OCI-LY7 (cell line): ENCODE measurements around the gene SEMA4D. TPM values are rescaled to one million over a fixed set of nuclear protein-coding genes. Genes with fewer than 3 reads are reported as not detected.

Experiments used
- BruUV-seq: library from RNA; stranded (reverse); fragments of 400-500 nt; replicated peaks from 2 replicates; lab custom pipeline; 2021; lab: Mats Ljungman, UMichigan
- CTCF ChIA-PET: fragments of 300-600 bp; sonication (Branson Sonifier 250); formaldehyde crosslinking; loops from one replicate; lab custom pipeline; 2022; ENCODE audit warnings: antibody characterized with exemption; ENCODE audit not compliant: unreplicated experiment; lab: Charles Lee
- POLR2A ChIA-PET: fragments of 300-600 bp; sonication (Branson Sonifier 250); formaldehyde crosslinking; loops from one replicate; lab custom pipeline; 2022; ENCODE audit warnings: antibody characterized with exemption; lab: Charles Lee
- DNase-seq: peaks from one replicate; pipeline ENCODE4 v3.0.0-alpha.2; 2015; ENCODE audit warnings: low spot score
- H2AFZ ChIP-seq: fragments of 200-600 bp; sonication (generic), shearing (Covaris generic); 2 replicates; pipeline ENCODE4 v1.6.1; 2014; ENCODE audit warnings: mild to moderate bottlenecking, antibody characterized with exemption, low read length, moderate library complexity
- H3K27ac ChIP-seq: fragments of 200-600 bp; sonication (generic); 2 replicates; pipeline ENCODE4 v1.5.1; 2014; ENCODE audit warnings: mixed run types, low read depth, mild to moderate bottlenecking, moderate library complexity, low read length, inconsistent platforms; ENCODE audit not compliant: poor library complexity, severe bottlenecking
- H3K36me3 ChIP-seq: fragments of 200-600 bp; sonication (generic); 2 replicates; pipeline ENCODE4 v1.6.1; 2014; ENCODE audit warnings: mild to moderate bottlenecking, antibody characterized with exemption, low read length, moderate library complexity, mixed read lengths; ENCODE audit not compliant: insufficient read depth
- H3K4me1 ChIP-seq: fragments of 200-600 bp; sonication (generic); 2 replicates; pipeline ENCODE4 v1.5.1; 2014; ENCODE audit warnings: mild to moderate bottlenecking, low read length; ENCODE audit not compliant: insufficient read depth, poor library complexity, severe bottlenecking
- H3K4me2 ChIP-seq: fragments of 200-600 bp; sonication (generic); 2 replicates; pipeline ENCODE4 v1.6.1; 2014; ENCODE audit warnings: mild to moderate bottlenecking, low read length
- H3K4me3 ChIP-seq: fragments of 200-600 bp; sonication (generic); 2 replicates; pipeline ENCODE4 v1.5.1; 2014; ENCODE audit warnings: mild to moderate bottlenecking, low read depth, low read length; ENCODE audit not compliant: poor library complexity, severe bottlenecking
- H3K79me2 ChIP-seq: fragments of 200-600 bp; sonication (generic); 2 replicates; pipeline ENCODE4 v1.6.1; 2016; ENCODE audit warnings: low read depth, mild to moderate bottlenecking, low read length, moderate library complexity, mixed read lengths; ENCODE audit not compliant: insufficient read depth
- H3K9me2 ChIP-seq: fragments of 200-600 bp; sonication (generic); 2 replicates; pipeline ENCODE4 v1.6.1; 2016; ENCODE audit warnings: mild to moderate bottlenecking, low read length, mixed read lengths; ENCODE audit not compliant: insufficient read depth
- H3K9me3 ChIP-seq: fragments of 200-600 bp; sonication (generic); 2 replicates; pipeline ENCODE4 v1.6.1; 2014; ENCODE audit warnings: mild to moderate bottlenecking, mixed run types, low read length, mixed read lengths
- H4K20me1 ChIP-seq: fragments of 200-600 bp; sonication (generic); 2 replicates; pipeline ENCODE4 v1.6.1; 2014; ENCODE audit warnings: mild to moderate bottlenecking, antibody characterized with exemption, low read length, moderate library complexity, mixed read lengths; ENCODE audit not compliant: insufficient read depth
- CTCF ChIP-seq: fragments of 200-600 bp; sonication (generic); conservative IDR thresholded peaks from 2 replicates; pipeline ENCODE4 v1.5.1; 2014; ENCODE audit warnings: mild to moderate bottlenecking, antibody characterized with exemption, low read length, moderate library complexity, mixed read lengths
- EZH2phosphoT487 ChIP-seq: fragments of 200-600 bp; sonication (generic); IDR thresholded peaks from 2 replicates; pipeline ENCODE4 v1.6.1; 2018; ENCODE audit warnings: low read depth, borderline replicate concordance, mild to moderate bottlenecking, mixed run types, antibody characterized with exemption, low read length, moderate library complexity, mixed read lengths
- intact Hi-C: fragments of 100-400 bp; cut with micrococcal nuclease; formaldehyde crosslinking; loops from one replicate; pipeline ENCODE4 v1.10.0; 2022; ENCODE audit not compliant: unreplicated experiment
- total RNA-seq, 2 experiments: library from RNA; depleted of rRNA in 1 of 2; stranded (reverse); fragments of >200 nt in 1 of 2; shearing (Covaris generic) in 1 of 2; gene quantifications; 2 replicates each; pipeline ENCODE4 v1.2.3, GENCODE V29; 2014 to 2022

The SEMA4D gene
- total RNA-seq, 2 experiments from 2014 or later = 28.5 to 60.5 TPM

GRCh38 chr9:89328064-89328463 is 169.8 kb downstream of the SEMA4D start:
- no peaks in the 10 kb centered on the region for H3K9me2 ChIP-seq
- intact Hi-C loops = no loop called here
- ChIA-PET CTCF (no interaction called here), POLR2A (interaction anchor here (0.7 to 0.8 kb wide), 2 partner anchors 23 to 151 kb away, joined by 4 to 5 read pairs; no protein-coding TSS in a partner anchor)
- H3K27ac ChIP-seq = no peak overlapping the region
- no peak overlapping the region for H2AFZ ChIP-seq
- TF ChIP-seq CTCF (no peak), EZH2phosphoT487 (no peak)
- no peaks in the 10 kb centered on the region for H4K20me1 ChIP-seq
- no peak overlapping the region for H3K4me3 ChIP-seq
- H3K79me2 ChIP-seq = peaks cover 16% of the 10 kb centered on the region; the same call in 1 of the 2 replicates
- DNase-seq = no peak
- H3K4me2 ChIP-seq = no peak overlapping the region
- H3K4me1 ChIP-seq = no peaks in the 10 kb centered on the region
- H3K36me3 ChIP-seq = peaks cover 95% of the 10 kb centered on the region
- H3K9me3 ChIP-seq = no peaks in the 10 kb centered on the region
- BruUV-seq = no TSS peak

DNA sequence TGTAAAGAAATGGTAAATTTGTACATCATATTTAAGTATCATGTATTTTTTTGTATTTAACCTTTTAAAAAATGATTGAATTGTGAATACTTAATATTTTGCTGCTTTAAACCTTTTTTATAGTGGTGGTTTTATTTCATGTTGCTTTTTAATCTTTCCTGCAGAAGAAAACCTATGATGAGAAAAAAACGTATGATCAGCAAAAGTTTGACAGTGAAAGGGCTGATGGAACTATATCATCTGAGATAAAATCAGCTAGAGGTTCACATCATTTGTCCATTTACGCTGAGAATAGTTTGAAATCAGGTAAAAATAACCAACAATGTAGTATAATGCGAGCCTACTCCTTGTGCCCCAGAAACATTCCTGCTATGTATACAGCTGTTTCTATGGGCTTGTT is 172.2 kb downstream of the SEMA4D start:
- no peak overlapping the region for H3K27ac ChIP-seq
- DNase-seq = no peak
- ChIA-PET POLR2A (interaction anchor here (1.0 to 1.5 kb wide), 2 partner anchors 10 to 26 kb away, joined by 3 to 4 read pairs; no protein-coding TSS in a partner anchor), CTCF (no interaction called here)
- H2AFZ ChIP-seq = no peak overlapping the region
- peaks cover 39% of the 10 kb centered on the region for H3K79me2 ChIP-seq
- H4K20me1 ChIP-seq = no peaks in the 10 kb centered on the region
- no peak overlapping the region for H3K4me2 ChIP-seq
- H3K4me1 ChIP-seq = peaks cover 3% of the 10 kb centered on the region
- TF ChIP-seq EZH2phosphoT487 (no peak), CTCF (no peak)
- H3K9me3 ChIP-seq = no peaks in the 10 kb centered on the region
- H3K9me2 ChIP-seq = no peaks in the 10 kb centered on the region
- peaks cover 91% of the 10 kb centered on the region for H3K36me3 ChIP-seq
- BruUV-seq = no TSS peak
- intact Hi-C loops = no loop called here
- no peak overlapping the region for H3K4me3 ChIP-seq

DNA sequence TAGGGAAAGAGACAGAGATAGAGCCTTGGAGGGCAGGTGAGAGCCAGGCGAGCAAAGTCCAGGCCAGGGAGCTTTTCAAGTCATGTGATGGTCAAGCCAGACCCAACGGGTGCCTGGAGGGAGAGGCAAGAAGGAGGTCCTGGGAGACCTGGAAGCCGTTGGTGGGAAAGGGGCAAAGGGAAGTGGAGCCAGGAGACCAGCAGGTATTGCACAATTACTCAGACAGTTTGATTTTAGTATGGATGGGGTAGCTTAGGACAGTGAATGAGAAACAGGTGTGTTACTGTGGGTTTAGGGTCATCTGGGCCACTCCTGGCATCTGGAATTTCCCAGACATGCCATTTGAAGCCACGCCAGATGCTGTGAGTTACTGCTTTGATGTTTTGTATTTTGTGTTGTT is 174.5 kb downstream of the SEMA4D start:
- TF ChIP-seq EZH2phosphoT487 (no peak), CTCF (no peak)
- Histone ChIP-seq H4K20me1 (no peaks in the 10 kb centered on the region), H3K4me2 (no peak overlapping the region), H3K9me2 (no peaks in the 10 kb centered on the region), H2AFZ (no peak overlapping the region), H3K9me3 (no peaks in the 10 kb centered on the region), H3K36me3 (peaks cover 79% of the 10 kb centered on the region), H3K79me2 (peaks cover 58% of the 10 kb centered on the region), H3K27ac (no peak overlapping the region), H3K4me1 (peaks cover 17% of the 10 kb centered on the region), H3K4me3 (no peak overlapping the region)
- no peak for DNase-seq
- POLR2A ChIA-PET = no interaction called here
- BruUV-seq = no TSS peak
- CTCF ChIA-PET = no interaction called here
- intact Hi-C loops = no loop called here
